ENCODE data around the gene MSTN.
"Not testable (repeated sequence)": the region's sequence is repeated elsewhere in the genome, so short reads cannot be mapped to it uniquely, and the experiment has no call there.

The MSTN gene

DNA sequence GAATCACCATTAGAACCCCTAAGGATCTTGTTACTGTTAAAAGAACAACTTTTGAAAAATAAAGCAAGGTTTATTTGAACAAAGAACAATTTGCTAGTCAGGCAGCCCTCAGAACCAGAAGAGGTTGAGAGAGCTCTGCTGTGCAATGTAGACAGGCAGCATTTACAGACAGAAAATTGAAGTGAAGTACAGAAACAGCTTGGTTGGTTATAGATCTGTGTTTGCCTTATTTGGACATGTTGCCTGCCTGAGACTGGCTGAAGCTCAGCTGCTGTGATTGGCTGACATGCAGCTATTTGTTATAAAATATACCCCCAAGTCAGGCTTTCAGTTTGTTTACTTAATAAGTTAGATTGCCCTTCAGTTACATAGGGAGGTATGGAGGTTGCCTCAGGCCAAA is 12.5 kb downstream of the MSTN start:
- Histone ChIP-seq H3K4me1 (ENCODE audit: insufficient read depth, low read length, severe bottlenecking) (no peaks in the 10 kb centered on the region), H3K4me2 (ENCODE audit: low read length) (no peak overlapping the region), H3K9me3 (ENCODE audit: low read length) (no peaks in the 10 kb centered on the region), H3K79me2 (ENCODE audit: insufficient read depth, low read length) (no peaks in the 10 kb centered on the region), H3K9ac (ENCODE audit: low read length) (no peak overlapping the region), H3K36me3 (ENCODE audit: insufficient read depth, low read length) (no peaks in the 10 kb centered on the region), H3K4me3 (ENCODE audit: low read depth, low read length, poor library complexity, severe bottlenecking) (no peak overlapping the region), H3K9me2 (ENCODE audit: low read depth, low read length) (no peaks in the 10 kb centered on the region), H3K27ac (ENCODE audit: low read depth, low read length, poor library complexity, severe bottlenecking) (no peak overlapping the region), H3K27me3 (ENCODE audit: insufficient read depth, low read length) (no peaks in the 10 kb centered on the region), H4K20me1 (ENCODE audit: insufficient read depth, low read length) (no peaks in the 10 kb centered on the region), H3F3A (ENCODE audit: insufficient read depth, low read length) (no peaks in the 10 kb centered on the region), H2AFZ (ENCODE audit: low read length) (no peak overlapping the region)
- no peak for TF ChIP-seq EZH2 (IDR thresholded peaks at IDR 0.05; ENCODE audit: borderline replicate concordance, low read length)
- TF ChIP-seq, protein P1, sequence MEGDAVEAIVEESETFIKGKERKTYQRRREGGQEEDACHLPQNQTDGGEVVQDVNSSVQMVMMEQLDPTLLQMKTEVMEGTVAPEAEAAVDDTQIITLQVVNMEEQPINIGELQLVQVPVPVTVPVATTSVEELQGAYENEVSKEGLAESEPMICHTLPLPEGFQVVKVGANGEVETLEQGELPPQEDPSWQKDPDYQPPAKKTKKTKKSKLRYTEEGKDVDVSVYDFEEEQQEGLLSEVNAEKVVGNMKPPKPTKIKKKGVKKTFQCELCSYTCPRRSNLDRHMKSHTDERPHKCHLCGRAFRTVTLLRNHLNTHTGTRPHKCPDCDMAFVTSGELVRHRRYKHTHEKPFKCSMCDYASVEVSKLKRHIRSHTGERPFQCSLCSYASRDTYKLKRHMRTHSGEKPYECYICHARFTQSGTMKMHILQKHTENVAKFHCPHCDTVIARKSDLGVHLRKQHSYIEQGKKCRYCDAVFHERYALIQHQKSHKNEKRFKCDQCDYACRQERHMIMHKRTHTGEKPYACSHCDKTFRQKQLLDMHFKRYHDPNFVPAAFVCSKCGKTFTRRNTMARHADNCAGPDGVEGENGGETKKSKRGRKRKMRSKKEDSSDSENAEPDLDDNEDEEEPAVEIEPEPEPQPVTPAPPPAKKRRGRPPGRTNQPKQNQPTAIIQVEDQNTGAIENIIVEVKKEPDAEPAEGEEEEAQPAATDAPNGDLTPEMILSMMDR (IDR thresholded peaks at IDR 0.05; ENCODE audit: low read length) = no peak

DNA sequence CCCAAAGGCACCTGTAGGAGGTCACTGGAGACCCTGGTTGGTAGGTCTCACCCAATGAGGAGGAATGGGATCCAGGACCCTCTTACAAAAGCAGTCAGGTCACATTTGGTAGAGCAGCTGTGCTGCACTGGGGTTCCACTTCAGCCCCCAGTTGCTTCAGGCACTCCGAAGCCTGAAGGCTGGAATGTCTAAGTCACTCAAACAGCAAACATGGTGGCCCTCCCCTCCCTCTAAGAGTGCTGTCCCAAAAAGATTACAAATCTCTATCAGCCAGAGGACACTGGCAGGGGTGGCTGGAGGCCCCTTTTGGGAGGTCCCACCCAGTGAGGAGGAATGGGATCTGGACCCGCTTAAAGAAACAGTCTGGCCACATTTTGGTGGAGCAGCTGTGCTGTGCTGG is 17.7 kb downstream of the MSTN start:
- Histone ChIP-seq H3F3A (ENCODE audit: insufficient read depth, low read length) (no peaks in the 10 kb centered on the region), H3K27ac (ENCODE audit: low read depth, low read length, poor library complexity, severe bottlenecking) (no peak overlapping the region)

DNA sequence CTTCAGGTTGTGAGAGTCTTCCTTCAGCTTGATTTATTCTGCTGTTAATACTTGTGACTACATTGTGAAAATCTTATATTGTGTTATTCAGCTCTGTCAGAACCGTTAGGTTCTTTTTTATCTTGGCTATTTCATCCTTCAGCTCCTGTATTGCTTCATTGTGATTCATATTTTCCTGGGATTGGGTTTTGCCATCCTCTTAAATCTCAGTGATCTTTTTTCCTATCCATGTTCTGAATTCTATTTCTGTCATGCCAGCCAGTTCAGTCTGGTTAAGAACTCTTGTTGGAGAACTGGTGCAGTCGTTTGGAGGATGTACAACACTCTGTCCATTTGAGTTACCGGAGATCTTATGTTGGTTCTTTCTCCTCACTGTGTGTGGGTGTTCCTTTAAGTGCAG is 19.1 kb downstream of the MSTN start:
- TF ChIP-seq EZH2 (IDR thresholded peaks at IDR 0.05; ENCODE audit: borderline replicate concordance, low read length) = no peak
- no peak overlapping the region for H3K27ac ChIP-seq (ENCODE audit: low read depth, low read length, poor library complexity, severe bottlenecking)
- no peak overlapping the region for H3K4me3 ChIP-seq (ENCODE audit: low read depth, low read length, poor library complexity, severe bottlenecking)
- H3K79me2 ChIP-seq (ENCODE audit: insufficient read depth, low read length) = no peaks in the 10 kb centered on the region
- no peaks in the 10 kb centered on the region for H4K20me1 ChIP-seq (ENCODE audit: insufficient read depth, low read length)
- H3K4me2 ChIP-seq (ENCODE audit: low read length) = no peak overlapping the region
- no peaks in the 10 kb centered on the region for H3K36me3 ChIP-seq (ENCODE audit: insufficient read depth, low read length)
- no peaks in the 10 kb centered on the region for H3K9me2 ChIP-seq (ENCODE audit: low read depth, low read length)
- H3F3A ChIP-seq (ENCODE audit: insufficient read depth, low read length) = no peaks in the 10 kb centered on the region
- no peak overlapping the region for H2AFZ ChIP-seq (ENCODE audit: low read length)
- H3K9ac ChIP-seq (ENCODE audit: low read length) = no peak overlapping the region
- H3K4me1 ChIP-seq (ENCODE audit: insufficient read depth, low read length, severe bottlenecking) = no peaks in the 10 kb centered on the region
- no peaks in the 10 kb centered on the region for H3K27me3 ChIP-seq (ENCODE audit: insufficient read depth, low read length)
- no peaks in the 10 kb centered on the region for H3K9me3 ChIP-seq (ENCODE audit: low read length)

More for the DNA sequence above, 17.7 kb downstream of the MSTN start:
- Histone ChIP-seq H3K9me2 (ENCODE audit: low read depth, low read length) (no peaks in the 10 kb centered on the region), H4K20me1 (ENCODE audit: insufficient read depth, low read length) (no peaks in the 10 kb centered on the region), H3K4me1 (ENCODE audit: insufficient read depth, low read length, severe bottlenecking) (no peaks in the 10 kb centered on the region), H2AFZ (ENCODE audit: low read length) (no peak overlapping the region), H3K36me3 (ENCODE audit: insufficient read depth, low read length) (no peaks in the 10 kb centered on the region), H3K4me3 (ENCODE audit: low read depth, low read length, poor library complexity, severe bottlenecking) (no peak overlapping the region), H3K79me2 (ENCODE audit: insufficient read depth, low read length) (no peaks in the 10 kb centered on the region), H3K4me2 (ENCODE audit: low read length) (no peak overlapping the region), H3K9ac (ENCODE audit: low read length) (no peak overlapping the region), H3K9me3 (ENCODE audit: low read length) (no peaks in the 10 kb centered on the region), H3K27me3 (ENCODE audit: insufficient read depth, low read length) (no peaks in the 10 kb centered on the region)
- TF ChIP-seq, protein P1 (IDR thresholded peaks at IDR 0.05; ENCODE audit: low read length) = no peak
- no peak for TF ChIP-seq EZH2 (IDR thresholded peaks at IDR 0.05; ENCODE audit: borderline replicate concordance, low read length)

DNA sequence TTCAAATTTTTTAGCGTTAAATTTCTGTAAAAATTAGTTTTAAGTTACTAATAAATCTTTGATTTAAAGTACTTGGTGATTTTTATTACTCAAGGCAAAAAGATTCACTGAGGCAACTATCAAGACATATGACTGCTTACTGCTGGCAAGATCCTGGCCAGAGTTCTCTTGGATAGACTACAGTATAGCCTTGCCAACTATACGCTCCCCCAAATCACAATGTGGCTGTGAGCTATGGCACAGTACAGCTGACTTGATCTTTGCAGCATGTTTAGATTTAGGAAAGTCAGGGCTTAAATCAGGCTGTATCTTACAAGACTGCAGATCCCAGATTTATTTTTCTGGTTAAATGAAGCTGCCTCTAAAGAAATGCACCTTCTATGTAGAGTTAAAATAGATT is 26.5 kb downstream of the MSTN start:
- no peaks in the 10 kb centered on the region for H3K79me2 ChIP-seq (ENCODE audit: insufficient read depth, low read length)
- H3K9ac ChIP-seq (ENCODE audit: low read length) = no peak overlapping the region
- H3K4me3 ChIP-seq (ENCODE audit: low read depth, low read length, poor library complexity, severe bottlenecking) = no peak overlapping the region
- H3K9me2 ChIP-seq (ENCODE audit: low read depth, low read length) = no peaks in the 10 kb centered on the region
- H3K27ac ChIP-seq (ENCODE audit: low read depth, low read length, poor library complexity, severe bottlenecking) = no peak overlapping the region
- H3K27me3 ChIP-seq (ENCODE audit: insufficient read depth, low read length) = no peaks in the 10 kb centered on the region
- no peaks in the 10 kb centered on the region for H3F3A ChIP-seq (ENCODE audit: insufficient read depth, low read length)
- H2AFZ ChIP-seq (ENCODE audit: low read length) = no peak overlapping the region
- H3K9me3 ChIP-seq (ENCODE audit: low read length) = no peaks in the 10 kb centered on the region
- TF ChIP-seq, protein P1 (IDR thresholded peaks at IDR 0.05; ENCODE audit: low read length) = no peak
- TF ChIP-seq EZH2 (IDR thresholded peaks at IDR 0.05; ENCODE audit: borderline replicate concordance, low read length) = no peak
- H3K4me1 ChIP-seq (ENCODE audit: insufficient read depth, low read length, severe bottlenecking) = no peaks in the 10 kb centered on the region
- H3K4me2 ChIP-seq (ENCODE audit: low read length) = no peak overlapping the region
- H3K36me3 ChIP-seq (ENCODE audit: insufficient read depth, low read length) = no peaks in the 10 kb centered on the region
- H4K20me1 ChIP-seq (ENCODE audit: insufficient read depth, low read length) = no peaks in the 10 kb centered on the region

DNA sequence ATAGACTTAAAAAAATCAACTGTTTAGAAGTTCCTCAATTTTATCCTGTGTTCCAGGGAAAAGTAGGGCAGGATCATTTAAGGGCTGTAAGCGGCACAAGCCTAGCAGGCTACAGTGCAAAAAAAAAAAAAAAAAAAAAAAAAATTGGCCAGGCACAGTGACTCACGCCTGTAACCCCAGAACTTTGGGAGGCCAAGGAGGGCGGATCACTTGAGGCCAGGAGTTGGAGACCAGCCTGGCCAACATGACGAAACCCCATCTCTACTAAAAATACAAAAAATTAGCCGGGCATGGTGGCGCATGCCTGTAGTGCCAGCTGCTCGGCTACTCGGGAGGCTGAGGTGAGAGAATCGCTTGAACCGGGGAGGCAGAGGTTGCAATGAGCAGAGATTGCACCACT is 28.1 kb downstream of the MSTN start:
- not testable (repeated sequence) for H3F3A ChIP-seq (ENCODE audit: insufficient read depth, low read length); H3K9me2 ChIP-seq (ENCODE audit: low read depth, low read length); H2AFZ ChIP-seq (ENCODE audit: low read length); H3K4me2 ChIP-seq (ENCODE audit: low read length); H4K20me1 ChIP-seq (ENCODE audit: insufficient read depth, low read length); H3K4me3 ChIP-seq (ENCODE audit: low read depth, low read length, poor library complexity, severe bottlenecking); H3K27ac ChIP-seq (ENCODE audit: low read depth, low read length, poor library complexity, severe bottlenecking); H3K27me3 ChIP-seq (ENCODE audit: insufficient read depth, low read length); H3K9ac ChIP-seq (ENCODE audit: low read length); H3K9me3 ChIP-seq (ENCODE audit: low read length); H3K4me1 ChIP-seq (ENCODE audit: insufficient read depth, low read length, severe bottlenecking); H3K36me3 ChIP-seq (ENCODE audit: insufficient read depth, low read length); H3K79me2 ChIP-seq (ENCODE audit: insufficient read depth, low read length)

All from OCI-LY1 (cell line).